ENCODE data around the gene MSI2.
"Not testable (repeated sequence)": the region's sequence is repeated elsewhere in the genome, so short reads cannot be mapped to it uniquely, and the experiment has no call there.

Gene MSI2

DNA sequence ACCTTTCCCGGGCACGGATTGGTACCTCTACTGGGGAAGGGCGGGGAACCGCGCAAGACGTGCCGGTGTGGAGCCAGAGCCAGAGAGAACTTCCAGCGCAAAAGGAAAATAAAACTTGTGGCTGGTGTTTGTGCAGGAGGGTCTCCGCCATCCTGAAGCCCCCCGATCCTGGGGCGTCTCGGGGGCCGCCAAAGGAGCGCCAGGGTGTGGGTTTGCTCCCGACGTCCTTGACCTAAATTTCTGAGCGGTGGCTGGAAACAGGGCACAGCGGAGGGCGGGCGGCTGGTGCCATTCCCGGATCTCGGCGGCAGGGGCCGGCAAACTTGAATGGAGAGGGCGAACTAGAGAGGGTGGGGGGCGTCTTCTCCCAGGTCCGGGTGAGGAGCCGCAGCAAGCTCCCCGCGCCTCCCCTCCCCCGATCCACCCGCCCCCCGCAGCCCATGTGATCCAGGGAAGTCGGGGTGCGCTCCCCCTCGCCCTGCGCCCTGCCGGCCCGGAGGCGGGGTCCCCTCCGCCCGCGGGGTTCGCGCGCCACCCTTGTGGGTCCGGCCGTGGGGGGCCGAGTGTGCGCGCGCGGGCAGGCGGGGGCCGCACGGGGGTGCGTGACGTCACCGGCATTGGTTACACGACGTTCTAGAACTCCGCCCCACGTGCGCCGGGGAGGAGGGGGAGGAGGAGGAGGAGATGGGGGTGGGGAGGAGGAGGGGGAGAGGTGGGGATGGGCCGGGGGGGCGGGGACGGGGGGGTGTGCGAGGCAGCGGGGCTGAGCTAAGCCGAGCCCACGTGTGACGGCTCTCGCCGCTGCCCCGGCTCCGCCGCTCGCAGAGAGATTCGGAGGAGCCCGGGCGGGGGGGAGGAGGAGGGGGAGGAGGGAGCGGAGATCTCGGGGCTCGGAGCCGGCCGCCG, at the start of gene MSI2:
TSS of gene MSI2 (plus strand) at position 748 of the 906 bp plus-strand sequence. CDS start 220 bp downstream, outside the sequence.
- DNase-seq = peak; percentile 64

- DNase-seq = no peak
These were observed 49.4 kb upstream of the MSI2 start for GRCh38 chr17:57206928-57207327.

DNA sequence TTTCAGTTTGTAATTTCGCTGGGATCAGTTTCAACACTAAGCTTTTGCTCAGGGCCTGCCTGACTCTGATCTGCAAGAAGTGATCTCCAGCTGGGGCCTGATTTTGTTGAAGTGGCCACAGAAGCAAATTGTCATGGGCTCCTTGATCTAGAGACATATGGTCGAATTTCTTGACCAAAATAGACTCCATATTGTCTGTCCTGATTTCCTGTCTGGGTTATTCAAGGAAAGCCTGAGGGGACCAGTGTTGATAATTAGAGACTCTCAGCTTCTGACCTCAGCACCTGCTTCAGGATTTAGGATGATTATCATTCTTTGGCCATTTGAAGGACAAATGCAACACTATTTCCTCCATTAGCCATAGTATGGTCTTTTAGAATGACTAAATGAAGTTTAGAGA, 48.9 kb upstream of the MSI2 start:
- no peak for DNase-seq

GRCh38 chr17:57210224-57210553, 46.1 kb upstream of the MSI2 start:
- DNase-seq = no peak

DNA sequence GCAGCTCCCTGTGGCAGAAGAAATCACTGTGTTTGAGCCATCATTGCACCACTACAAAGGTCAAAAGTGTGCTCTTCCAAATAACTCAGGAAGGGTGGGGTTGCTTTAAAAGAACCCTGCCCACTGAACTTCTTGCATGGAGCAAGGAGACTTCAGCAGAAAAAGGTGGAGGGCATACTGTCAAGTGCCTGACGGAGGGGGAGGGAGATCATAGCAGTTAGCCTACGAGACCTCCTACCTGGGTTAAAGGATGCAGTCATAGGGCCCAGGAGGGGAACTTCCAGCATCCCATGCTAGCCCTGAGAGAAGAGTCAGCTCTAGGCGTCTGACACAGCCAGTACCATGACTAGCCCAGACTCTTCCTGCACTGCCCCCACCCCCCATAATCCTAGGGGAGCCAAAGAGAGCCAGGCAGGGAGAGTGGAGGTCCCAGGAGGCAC, 45.3 kb upstream of the MSI2 start:
- DNase-seq = no peak

DNA sequence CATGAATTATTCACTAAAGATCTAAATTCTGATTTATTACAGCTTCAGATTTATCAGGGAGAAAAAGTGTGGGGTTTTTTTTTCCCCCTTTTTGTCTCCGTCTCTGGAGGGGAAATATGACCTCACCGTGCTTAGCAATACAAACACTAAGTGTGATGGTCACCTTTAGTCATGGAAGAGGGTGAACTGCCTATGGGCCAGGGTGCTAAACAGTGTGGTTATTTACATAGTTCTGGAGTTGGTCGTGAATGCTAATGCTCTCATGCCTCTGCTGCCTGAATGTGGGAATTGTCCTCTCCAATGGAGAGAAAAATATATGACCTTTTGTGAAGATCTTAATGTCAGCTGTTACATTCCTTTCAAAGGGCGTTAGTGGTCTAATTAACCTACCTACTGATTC, 44.8 kb upstream of the MSI2 start:
- no peak for DNase-seq

DNA sequence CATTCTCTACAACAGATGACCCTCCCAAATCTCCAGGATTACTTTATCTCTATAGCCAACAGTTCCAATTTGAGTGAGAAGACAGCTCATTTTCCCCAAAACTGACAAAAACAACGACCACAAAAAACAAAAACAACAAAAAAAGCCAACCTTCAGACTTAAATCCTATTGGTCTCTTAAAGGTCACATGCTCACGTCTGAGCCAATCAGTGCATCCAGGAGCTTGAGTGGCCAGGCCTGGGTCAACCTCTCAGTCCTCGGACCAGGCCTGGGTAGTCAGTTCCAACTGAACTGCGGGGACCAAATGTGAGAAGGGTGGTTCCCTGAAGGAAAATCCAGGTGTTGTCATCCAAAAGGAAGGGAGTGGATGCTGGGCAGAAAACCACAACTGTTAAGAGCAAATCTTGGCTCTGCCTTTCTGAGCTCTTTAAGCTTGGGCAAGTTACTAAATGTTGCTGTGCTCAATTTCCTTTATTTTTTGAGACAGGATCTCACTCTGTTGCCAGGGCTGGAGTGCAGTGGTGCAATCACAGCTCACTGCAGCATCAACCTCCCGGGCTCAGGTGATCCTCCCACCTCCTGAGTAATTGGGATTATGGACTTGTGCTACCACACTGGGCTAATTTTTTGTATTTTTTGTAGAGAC, 43.0 kb upstream of the MSI2 start:
- DNase-seq = no peak

GRCh38 chr17:57215317-57215716, 41.0 kb upstream of the MSI2 start:
- DNase-seq = no peak

DNA sequence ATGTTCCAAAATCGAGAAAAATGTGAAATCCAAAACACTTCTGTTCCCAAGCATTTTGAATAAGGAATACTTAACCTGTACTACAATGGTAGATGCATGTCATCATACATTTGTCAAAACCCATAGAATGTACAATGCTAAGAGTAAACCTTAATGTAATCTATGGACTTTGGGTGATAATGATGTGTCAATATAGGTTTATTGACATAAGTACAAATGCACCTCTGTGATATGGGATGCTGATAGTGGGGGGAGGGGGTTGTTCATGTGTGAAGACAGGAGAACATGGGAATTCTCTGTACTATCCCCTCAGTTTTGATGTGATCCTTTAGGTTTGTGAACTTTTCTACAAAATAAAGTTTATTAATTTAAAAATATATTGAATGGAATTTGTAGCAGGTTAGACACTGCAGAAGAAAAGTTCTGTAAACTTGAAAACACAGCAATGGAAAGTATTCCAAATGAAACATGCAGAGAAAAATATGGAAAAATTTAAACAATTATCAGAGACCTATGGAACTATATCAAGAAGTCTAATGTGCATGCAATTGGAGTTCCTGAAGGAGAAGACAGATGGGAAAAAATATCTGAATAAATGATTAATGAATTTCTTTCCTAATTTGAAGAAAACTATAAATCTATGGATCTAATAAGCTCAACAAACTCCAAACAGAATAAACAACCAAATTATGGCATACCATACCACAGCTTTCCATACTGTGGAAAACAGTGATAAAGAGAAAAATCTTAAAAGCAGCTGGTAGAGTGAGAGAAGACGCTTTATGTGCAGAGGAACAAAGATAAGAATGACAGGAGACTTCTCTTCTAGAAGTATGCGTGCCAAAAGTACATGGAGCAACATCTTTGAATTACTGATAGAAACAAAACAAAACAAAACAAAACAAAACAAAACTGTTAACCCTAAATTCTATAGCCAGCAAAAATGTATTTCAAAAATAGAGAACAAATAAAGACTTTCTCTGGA, 34.7 kb upstream of the MSI2 start:
- DNase-seq = no peak

GRCh38 chr17:57222422-57222821, 33.9 kb upstream of the MSI2 start:
- DNase-seq = not testable (repeated sequence)

- DNase-seq = no peak
These were observed 31.2 kb upstream of the MSI2 start for GRCh38 chr17:57225127-57225526.

DNA sequence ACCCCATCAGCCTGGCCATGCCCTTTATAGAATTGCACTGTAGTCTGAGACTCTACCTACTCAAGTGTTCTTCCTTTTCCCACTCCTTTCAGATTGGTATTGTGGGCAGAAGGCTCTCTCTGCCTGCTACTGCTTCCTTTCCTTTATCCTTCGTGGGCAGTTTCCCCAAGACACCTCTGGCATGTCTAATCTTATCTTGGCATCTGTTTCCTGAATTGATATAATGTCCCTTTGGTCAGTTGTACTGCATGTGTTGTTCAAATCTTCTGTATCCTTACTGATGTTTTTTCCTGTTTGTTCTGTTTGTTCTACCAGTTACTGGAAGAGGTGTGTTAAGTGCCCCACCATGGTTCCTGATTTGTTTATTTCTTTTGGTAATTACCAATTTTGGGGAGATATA, 29.5 kb upstream of the MSI2 start:
- DNase-seq = no peak

- DNase-seq = no peak
These were observed 27.4 kb upstream of the MSI2 start for GRCh38 chr17:57228911-57229310.

GRCh38 chr17:57234061-57234738, 22.1 kb upstream of the MSI2 start:
- DNase-seq = no peak

DNA sequence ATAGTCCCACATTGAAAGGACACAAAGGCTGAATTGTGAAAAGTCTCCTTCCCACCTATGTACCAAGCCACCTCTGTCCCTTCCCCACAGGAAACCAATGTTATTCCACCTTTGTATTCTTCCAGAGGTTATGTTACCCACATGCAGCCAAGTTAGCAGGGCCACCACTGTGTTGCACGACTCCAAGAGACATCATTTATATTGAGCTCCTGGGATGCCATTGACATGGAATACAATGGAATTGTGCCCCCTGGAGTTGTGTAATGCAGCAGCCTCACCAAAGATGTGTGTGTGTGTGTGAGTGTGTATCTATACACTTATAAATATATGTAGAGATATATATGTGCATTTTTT, 21.6 kb upstream of the MSI2 start:
- no peak for DNase-seq

DNA sequence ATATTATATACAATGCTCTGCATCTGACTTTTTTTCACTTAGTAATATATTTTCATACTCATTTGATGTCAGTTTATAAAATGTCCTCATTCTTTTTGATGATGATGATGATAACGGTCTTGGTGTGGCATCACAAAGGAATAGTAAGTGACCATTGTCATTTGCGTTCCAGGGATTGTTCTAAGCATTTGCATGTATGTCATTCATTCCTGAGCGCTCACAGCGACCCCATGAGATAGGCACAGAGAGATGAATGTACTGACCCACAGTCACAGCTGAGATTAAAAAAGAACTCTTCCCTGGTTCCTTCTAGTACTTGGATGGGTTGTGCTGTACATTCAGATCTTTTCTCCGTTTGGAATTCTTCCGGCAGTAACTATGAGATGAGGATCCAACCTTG, 21.2 kb upstream of the MSI2 start:
- DNase-seq = no peak

DNA sequence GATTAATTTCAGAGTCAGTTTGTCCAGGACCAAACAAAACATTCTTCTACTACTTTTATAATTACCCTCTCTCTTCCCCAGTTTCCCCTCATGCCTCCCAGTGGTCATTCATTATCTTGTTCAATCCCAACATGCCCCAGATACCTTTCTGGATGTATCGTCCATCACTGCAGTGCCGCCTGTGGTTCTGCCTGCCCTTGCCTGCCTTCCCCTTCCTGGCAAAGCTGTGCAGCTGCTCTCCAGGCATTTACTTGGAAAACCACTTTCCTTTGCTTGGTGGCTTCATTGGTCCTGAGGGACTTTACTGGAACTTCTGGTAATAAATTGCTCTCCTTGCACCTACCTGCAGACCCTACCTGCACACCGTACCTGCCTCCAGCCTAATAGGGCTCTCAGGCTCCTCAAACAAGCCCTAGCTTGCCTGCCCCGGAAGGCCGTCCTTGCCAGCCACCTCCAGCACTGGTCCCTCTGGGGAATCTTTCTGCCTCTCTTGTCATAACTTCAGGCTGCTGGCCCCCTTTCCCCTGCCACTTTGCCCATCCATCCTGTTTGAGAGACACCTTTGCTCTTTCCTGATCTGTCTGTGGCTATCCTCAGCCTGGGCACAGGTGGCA, 19.5 kb upstream of the MSI2 start:
- no peak for DNase-seq

DNA sequence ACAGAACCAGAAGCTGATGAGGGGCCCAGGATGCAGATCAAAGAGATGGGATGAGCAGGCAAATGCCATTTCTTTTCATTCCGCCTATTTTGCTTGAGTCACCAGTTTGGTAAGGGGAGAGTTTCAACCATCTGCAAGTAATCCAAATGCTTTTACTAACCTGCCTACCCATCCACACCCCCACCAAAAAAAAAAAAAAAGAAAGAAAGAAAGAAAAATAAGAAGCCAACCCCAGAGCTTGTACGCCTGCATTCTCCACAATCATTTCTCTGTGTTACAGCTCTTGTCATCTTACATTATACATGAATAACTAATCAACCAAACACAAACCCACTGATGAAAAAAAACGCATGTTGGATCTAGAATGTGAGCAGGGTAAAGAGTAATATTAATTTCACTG, 15.7 kb upstream of the MSI2 start:
- DNase-seq = no peak

GRCh38 chr17:57242148-57242547, 14.2 kb upstream of the MSI2 start:
- DNase-seq = no peak

DNA sequence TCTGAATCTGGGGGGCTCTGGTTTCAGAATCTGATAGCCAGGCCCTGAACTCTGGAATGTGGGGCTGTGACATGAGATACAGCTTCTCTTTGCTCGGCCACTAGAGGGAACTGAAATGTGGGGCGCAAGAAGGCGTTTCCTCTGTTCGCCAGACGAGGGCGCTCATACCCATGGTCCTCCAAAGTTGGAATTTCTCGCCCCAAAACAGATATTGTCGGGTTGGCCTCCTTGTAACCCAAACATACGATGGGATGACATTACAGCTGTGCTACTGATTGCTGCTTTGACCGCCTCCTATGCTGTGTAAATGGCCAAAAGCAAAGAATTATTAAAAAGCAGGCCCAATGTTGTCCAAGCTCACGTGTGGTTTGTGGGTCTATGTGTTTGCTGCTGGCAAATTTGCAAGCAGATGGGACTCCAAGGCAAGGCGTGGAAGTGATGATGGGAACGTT, 13.1 kb upstream of the MSI2 start:
- no peak for DNase-seq

DNA sequence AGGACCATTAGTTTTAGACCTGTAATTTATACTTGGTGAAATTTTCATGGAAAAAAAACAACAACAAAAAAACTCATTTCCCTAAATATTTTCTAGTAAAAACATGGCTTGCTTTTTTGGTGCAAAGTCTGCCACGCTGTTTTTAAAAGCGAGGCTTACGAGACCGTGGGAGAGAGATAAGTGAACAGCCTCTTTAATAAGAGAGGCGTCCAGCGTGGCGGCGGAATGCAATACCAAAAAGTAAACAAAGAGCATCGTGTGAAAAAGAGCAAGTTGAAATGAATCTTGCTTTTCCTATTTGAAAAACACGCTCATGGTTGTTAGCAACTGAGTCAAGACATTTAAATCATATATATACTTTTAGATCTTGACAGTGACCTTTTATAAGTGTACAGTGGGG, 10.5 kb upstream of the MSI2 start:
- DNase-seq = no peak

DNA sequence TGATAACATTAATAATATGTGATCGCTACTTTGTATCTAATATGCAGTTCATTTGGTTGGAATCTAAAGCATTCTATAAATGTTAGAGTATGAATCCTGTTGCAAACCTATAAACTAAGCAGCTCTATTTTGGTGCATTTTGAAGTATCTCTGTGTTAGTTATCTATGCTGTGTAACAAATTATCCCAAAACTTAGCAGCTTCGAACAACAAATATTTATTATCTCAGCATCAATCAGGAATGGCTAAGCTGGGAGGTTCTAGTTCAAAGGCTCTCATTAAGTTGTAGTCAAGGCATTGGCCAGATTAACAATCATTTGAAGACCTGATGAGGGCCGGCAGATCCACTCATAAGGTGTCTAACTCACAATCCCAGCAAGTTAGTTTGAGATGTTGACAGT, 10.1 kb upstream of the MSI2 start:
- no peak for DNase-seq
